KOPT-K1 (cell line): ENCODE measurements around the gene ZNF791.
"Not testable (repeated sequence)": the region's sequence is repeated elsewhere in the genome, so short reads cannot be mapped to it uniquely, and the experiment has no call there.

ENCODE experiments used
- H3K27ac ChIP-seq: fragments of 200-600 bp; sonication (generic); 2 replicates; pipeline ENCODE4 v1.5.1; 2016; ENCODE audit warnings: antibody characterized with exemption, mild to moderate bottlenecking, low read depth, low read length; ENCODE audit not compliant: poor library complexity, severe bottlenecking
- H3K36me3 ChIP-seq: fragments of 200-600 bp; sonication (generic); 2 replicates; pipeline ENCODE4 v1.5.1; 2017; ENCODE audit warnings: antibody characterized with exemption, mild to moderate bottlenecking, low read length, moderate library complexity; ENCODE audit not compliant: insufficient read depth
- H3K9me3 ChIP-seq: fragments of 200-600 bp; sonication (generic); 2 replicates; pipeline ENCODE4 v1.5.1; 2017; ENCODE audit warnings: antibody characterized with exemption, low read length, mild to moderate bottlenecking; ENCODE audit not compliant: insufficient read depth, poor library complexity, severe bottlenecking

The ZNF791 gene

GRCh38 chr19:12617646-12618045 lies 6.9 kb downstream of the ZNF791 start:
- peaks cover 5% of the 10 kb centered on the region; the same call in 1 of the 2 replicates for H3K36me3 ChIP-seq
- no peaks in the 10 kb centered on the region for H3K9me3 ChIP-seq
- H3K27ac ChIP-seq, result no peak overlapping the region

- H3K27ac ChIP-seq, H3K9me3 ChIP-seq: not testable (repeated sequence)
- H3K36me3 ChIP-seq, result peaks cover 31% of the 10 kb centered on the region; the same call in 1 of the 2 replicates
Measured at GRCh38 chr19:12621253-12622024, 10.7 kb downstream of the ZNF791 start.

- Histone ChIP-seq H3K36me3 (peaks cover 46% of the 10 kb centered on the region), H3K27ac (no peak overlapping the region), H3K9me3 (peaks cover 17% of the 10 kb centered on the region)
Measured at GRCh38 chr19:12623361-12624031, 12.8 kb downstream of the ZNF791 start.

GRCh38 chr19:12626958-12627357 lies 16.2 kb downstream of the ZNF791 start:
- peaks cover 62% of the 10 kb centered on the region for H3K36me3 ChIP-seq

GRCh38 chr19:12628040-12629022 lies 17.6 kb downstream of the ZNF791 start:
- Histone ChIP-seq H3K36me3 (peaks cover 62% of the 10 kb centered on the region), H3K27ac (no peak overlapping the region), H3K9me3 (peaks cover 24% of the 10 kb centered on the region)

More at GRCh38 chr19:12626958-12627357, 16.2 kb downstream of the ZNF791 start:
- peaks cover 24% of the 10 kb centered on the region for H3K9me3 ChIP-seq
- no peak overlapping the region for H3K27ac ChIP-seq

- H3K9me3 ChIP-seq, result peaks cover 24% of the 10 kb centered on the region
- peaks cover 58% of the 10 kb centered on the region for H3K36me3 ChIP-seq
- H3K27ac ChIP-seq, result no peak overlapping the region
Measured at GRCh38 chr19:12629215-12629614, 18.5 kb downstream of the ZNF791 start.

- no peaks in the 10 kb centered on the region for H3K36me3 ChIP-seq
- no peak overlapping the region for H3K27ac ChIP-seq
- no peaks in the 10 kb centered on the region for H3K9me3 ChIP-seq
Measured at GRCh38 chr19:12636631-12637030, 25.9 kb downstream of the ZNF791 start.

GRCh38 chr19:12638611-12639182 lies 28.0 kb downstream of the ZNF791 start:
- H3K36me3 ChIP-seq, result no peaks in the 10 kb centered on the region
- H3K27ac ChIP-seq, result no peak overlapping the region
- H3K9me3 ChIP-seq, result no peaks in the 10 kb centered on the region

- no peaks in the 10 kb centered on the region for H3K9me3 ChIP-seq
- H3K27ac ChIP-seq, result no peak overlapping the region
- no peaks in the 10 kb centered on the region for H3K36me3 ChIP-seq
Measured at GRCh38 chr19:12639901-12640613, 29.3 kb downstream of the ZNF791 start.

GRCh38 chr19:12641456-12641855 lies 30.7 kb downstream of the ZNF791 start:
- no peaks in the 10 kb centered on the region for H3K36me3 ChIP-seq
- no peaks in the 10 kb centered on the region for H3K9me3 ChIP-seq
- H3K27ac ChIP-seq, result no peak overlapping the region

- no peaks in the 10 kb centered on the region for H3K9me3 ChIP-seq
- H3K36me3 ChIP-seq, result no peaks in the 10 kb centered on the region
Measured at GRCh38 chr19:12642506-12642905, 31.8 kb downstream of the ZNF791 start.

GRCh38 chr19:12643716-12644115 lies 33.0 kb downstream of the ZNF791 start:
- not testable (repeated sequence) for H3K36me3 ChIP-seq, H3K27ac ChIP-seq, H3K9me3 ChIP-seq

More at GRCh38 chr19:12642506-12642905, 31.8 kb downstream of the ZNF791 start:
- no peak overlapping the region for H3K27ac ChIP-seq

- Histone ChIP-seq H3K36me3 (no peaks in the 10 kb centered on the region), H3K9me3 (no peaks in the 10 kb centered on the region), H3K27ac (no peak overlapping the region)
Measured at GRCh38 chr19:12646551-12646950, 35.8 kb downstream of the ZNF791 start.

- Histone ChIP-seq H3K9me3 (no peaks in the 10 kb centered on the region), H3K27ac (no peak overlapping the region), H3K36me3 (0 out of 2 replicates have a peak, but pooled peaks cover 2% of the 10 kb centered on the region)
Measured at GRCh38 chr19:12647047-12647446, 36.3 kb downstream of the ZNF791 start.
